HepG2 (cell line): Measurements from ENCODE around the gene DPEP3. TPM values are rescaled to one million over a fixed set of nuclear protein-coding genes. Genes with fewer than 3 reads are reported as not detected.

Experiments used
- ATAC-seq: fragments of 200-7000 bp; cut with Tn5 transposase; 3 replicates; pipeline ENCODE4 v1.9.1; 2020; ENCODE audit warnings: mild to moderate bottlenecking, moderate library complexity
- BruUV-seq: library from RNA; stranded (reverse); fragments of 400-500 nt; replicated peaks from 2 replicates; lab custom pipeline; 2021; lab: Mats Ljungman, UMichigan
- CTCF ChIA-PET: fragments of 300-600 bp; formaldehyde crosslinking; extraction: SDS; loops from one replicate; lab custom pipeline; 2021; ENCODE audit warnings: low total read pairs, inconsistent platforms, low intra/inter-chr PET ratio; lab: Yijun Ruan, JAX
- POLR2A ChIA-PET: fragments of 350-600 bp; sonication (Branson Sonifier 250); formaldehyde crosslinking; loops from one replicate; lab custom pipeline; 2020; ENCODE audit warnings: antibody characterized with exemption, inconsistent platforms; lab: Yijun Ruan, JAX
- DNase-seq: peaks from one replicate; pipeline ENCODE4 v3.0.0-alpha.2; 2015; ENCODE audit warnings: low spot score
- FAIRE-seq: peaks from 3 replicates; lab custom pipeline; 2011; peaks lifted over from hg19 to GRCh38; lab: Jason Lieb, UNC
- H2AFZ ChIP-seq: one replicate; pipeline ENCODE4 v1.6.1; 2011; ENCODE audit warnings: low read length, inconsistent platforms
- H3K27ac ChIP-seq: fragments of 300-600 bp; 3 replicates; pipeline ENCODE4 v1.8.0; 2011; ENCODE audit warnings: mixed run types, mild to moderate bottlenecking, mixed read lengths, low read length, inconsistent platforms; ENCODE audit not compliant: insufficient read depth; ENCODE audit errors: extremely low read length
- H3K27me3 ChIP-seq, 2 experiments: fragments of 200-600 bp in 1 of 2; 2 replicates in 1 of 2; 3 replicates in 1 of 2; pipeline versions ENCODE4 v1.6.0 to v1.8.0; 2011; ENCODE audit warnings: low read length in 2 of 2, mild to moderate bottlenecking in 2 of 2, moderate library complexity in 2 of 2, inconsistent platforms in 1 of 2; ENCODE audit not compliant: insufficient read depth in 2 of 2, control insufficient read depth in 1 of 2
- H3K36me3 ChIP-seq, 2 experiments: fragments of 200-600 bp in 1 of 2; replicated peaks in 1 of 2; 2 replicates in 1 of 2; 3 replicates in 1 of 2; pipeline versions ENCODE4 v1.5.1 to v1.8.0; 2011; ENCODE audit warnings: low read length in 2 of 2, inconsistent platforms in 1 of 2; ENCODE audit not compliant: insufficient read depth in 2 of 2, control insufficient read depth in 1 of 2
- H3K4me1 ChIP-seq: 2 replicates; pipeline ENCODE4 v1.5.1; 2012; ENCODE audit warnings: low read length, inconsistent platforms; ENCODE audit not compliant: insufficient read depth
- H3K4me2 ChIP-seq: 2 replicates; pipeline ENCODE4 v1.6.0; 2011; ENCODE audit warnings: low read depth, low read length, inconsistent platforms
- H3K4me3 ChIP-seq, 3 experiments: fragments of 200-600 bp in 1 of 3; sonication (generic), shearing (Covaris generic) in 1 of 3; replicated peaks in 1 of 3; 2 replicates each; pipeline ENCODE4 v1.5.1; 2011 to 2016; ENCODE audit warnings: low read length in 3 of 3, inconsistent platforms in 2 of 3, low read depth in 2 of 3, mild to moderate bottlenecking in 2 of 3, control low read depth in 1 of 3, mixed read lengths in 1 of 3; ENCODE audit not compliant: insufficient read depth in 1 of 3
- H3K79me2 ChIP-seq: one replicate; pipeline ENCODE4 v1.6.1; 2011; ENCODE audit warnings: low read length, inconsistent platforms; ENCODE audit not compliant: insufficient read depth
- H3K9ac ChIP-seq: 2 replicates; pipeline ENCODE4 v1.6.0; 2011; ENCODE audit warnings: mild to moderate bottlenecking, low read depth, low read length, inconsistent platforms; ENCODE audit not compliant: insufficient read depth
- H3K9me3 ChIP-seq: 2 replicates; pipeline ENCODE4 v1.5.1; 2012; ENCODE audit warnings: mild to moderate bottlenecking, low read length
- H4K20me1 ChIP-seq: 2 replicates; pipeline ENCODE4 v1.6.0; 2011; ENCODE audit warnings: inconsistent platforms, mild to moderate bottlenecking, low read length, moderate library complexity; ENCODE audit not compliant: insufficient read depth
- BCL6 ChIP-seq: IDR thresholded peaks from 2 replicates; pipeline ENCODE4 v1.6.1; 2016; ENCODE audit warnings: missing genetic modification reagents, missing compliant biosample characterization
- CENPT ChIP-seq: sonication (generic); formaldehyde crosslinking; IDR thresholded peaks from 2 replicates; pipeline ENCODE4 v1.8.0; 2022; ENCODE audit warnings: low read depth, mild to moderate bottlenecking, moderate library complexity, missing genetic modification reagents
- GFI1 ChIP-seq: sonication (generic); formaldehyde crosslinking; IDR thresholded peaks from 2 replicates; pipeline ENCODE4 v1.5.0; 2020; ENCODE audit warnings: missing genetic modification reagents, mild to moderate bottlenecking, borderline replicate concordance
- JDP2 ChIP-seq: sonication (generic); formaldehyde crosslinking; IDR thresholded peaks from 2 replicates; pipeline ENCODE4 v1.8.1; 2022; ENCODE audit warnings: missing genetic modification reagents, borderline replicate concordance
- JUND ChIP-seq: sonication (generic); formaldehyde crosslinking; IDR thresholded peaks from 2 replicates; pipeline ENCODE4 v1.8.0; 2022; ENCODE audit warnings: mild to moderate bottlenecking, missing genetic modification reagents
- MTA3 ChIP-seq: sonication (generic); formaldehyde crosslinking; IDR thresholded peaks from 2 replicates; pipeline ENCODE4 v1.4.0; 2020; ENCODE audit warnings: missing genetic modification reagents
- PAWR ChIP-seq: sonication (generic); formaldehyde crosslinking; IDR thresholded peaks from 2 replicates; pipeline ENCODE4 v1.4.0; 2020; ENCODE audit warnings: missing genetic modification reagents, mild to moderate bottlenecking, borderline replicate concordance
- SCMH1 ChIP-seq: sonication (generic); formaldehyde crosslinking; IDR thresholded peaks from 2 replicates; pipeline ENCODE4 v1.9.0; 2021; ENCODE audit warnings: missing genetic modification reagents, mild to moderate bottlenecking, borderline replicate concordance
- SETDB1 ChIP-seq: sonication (generic); formaldehyde crosslinking; IDR thresholded peaks from 2 replicates; pipeline ENCODE4 v1.5.1; 2020; ENCODE audit warnings: missing genetic modification reagents, mild to moderate bottlenecking, borderline replicate concordance
- TEAD2 ChIP-seq: sonication (generic); formaldehyde crosslinking; IDR thresholded peaks from 2 replicates; pipeline ENCODE4 v1.9.0; 2021; ENCODE audit warnings: missing genetic modification reagents
- ZNF326 ChIP-seq: sonication (generic); formaldehyde crosslinking; IDR thresholded peaks from 2 replicates; pipeline ENCODE4 v1.4.0; 2020; ENCODE audit warnings: missing genetic modification reagents, borderline replicate concordance
- ZSCAN12 ChIP-seq: sonication (generic); formaldehyde crosslinking; IDR thresholded peaks from 2 replicates; pipeline ENCODE4 v1.9.0; 2021; ENCODE audit warnings: mild to moderate bottlenecking, missing genetic modification reagents
- WGBS: methylation state at CpG from one replicate; pipeline ENCODE4 v1.1.6; 2017; ENCODE audit warnings: low lambda C conversion rate; 5-methylcytosine and 5-hydroxymethylcytosine counted together
- in situ Hi-C: cut with HindIII; loops from 2 replicates; pipeline ENCODE4 v1.10.0; 2017; ENCODE audit warnings: low pct_unique_long_range_greater_than_20kb; ENCODE audit not compliant: extremely low pct_ligation_motif_present
- intact Hi-C: fragments of 100-400 bp; cut with micrococcal nuclease; formaldehyde crosslinking; loops from one replicate; pipeline ENCODE4 v1.10.0; 2022; ENCODE audit not compliant: unreplicated experiment
- polyA plus RNA-seq, 8 experiments: library from polyadenylated mRNA; depleted of rRNA in 3 of 8; stranded (reverse) in 7 of 8; unstranded in 1 of 8; fragments of >200 nt; fragmentation: Illumina TruSeq in 4 of 8; extraction: Trizol in 4 of 8; gene quantifications; 2 replicates each; pipeline versions ENCODE4 v1.2.1 to v1.2.3, GENCODE V29; 2011 to 2016; ENCODE audit warnings: low read depth in 4 of 8, missing spikeins in 1 of 8, mixed read lengths in 1 of 8; ENCODE audit not compliant: insufficient read depth in 1 of 8
- total RNA-seq, 5 experiments: library from RNA; depleted of rRNA; stranded (reverse); fragments of >200 nt; fragmentation: Illumina TruSeq; extraction: Trizol; gene quantifications; 2 replicates each; pipeline ENCODE4 v1.2.3, GENCODE V29; 2016; ENCODE audit warnings: low read depth in 1 of 5

The DPEP3 gene
- total and polyA plus RNA-seq, 2 of the 13 experiments (the other 11 are each of a cell fraction or from before 2014, with no cell fraction given): not detected

DNA sequence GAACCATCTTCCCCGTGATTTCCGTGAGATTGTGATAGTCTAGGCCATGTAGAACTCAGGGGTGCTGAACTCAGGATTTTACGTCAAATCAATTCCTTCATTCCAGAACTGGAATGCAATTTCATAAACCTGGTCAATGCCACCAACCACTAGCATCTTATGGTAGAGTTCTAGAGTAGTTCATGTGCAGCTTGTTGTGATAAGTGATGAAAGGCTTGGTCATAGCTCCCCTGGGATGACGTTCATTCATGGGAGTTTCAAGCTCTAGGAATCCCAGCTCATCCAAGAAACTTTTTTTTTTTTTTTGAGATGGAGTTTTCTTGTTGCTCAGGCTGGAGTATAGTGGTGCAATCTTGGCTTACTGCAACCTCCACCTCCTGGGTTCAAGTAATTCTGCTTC is 22.7 kb upstream of the DPEP3 start:
- DNase-seq (no peak), ATAC-seq (no peak), FAIRE-seq (no peak)
- intact Hi-C loops (no loop called here), in situ Hi-C loops (no loop called here)
- WGBS: 35% methylated on average over 4 of the region's 4 CpGs
- ChIA-PET CTCF (no interaction called here), POLR2A (interaction anchor here (1.0 to 1.9 kb wide), 2 partner anchors 18 to 19 kb away, joined by 3 to 4 read pairs; no protein-coding TSS in a partner anchor)
- no peak overlapping the region for H3K4me3 ChIP-seq
- no peaks in the 10 kb centered on the region for H3K9me3 ChIP-seq
- no peak overlapping the region for H3K4me2 ChIP-seq
- no peaks in the 10 kb centered on the region for H3K79me2 ChIP-seq
- BruUV-seq: no TSS peak
- H3K9ac ChIP-seq: no peak overlapping the region
- H3K27ac ChIP-seq: no peak overlapping the region
- no peaks in the 10 kb centered on the region for H3K27me3 ChIP-seq
- H3K36me3 ChIP-seq: no peaks in the 10 kb centered on the region
- TF ChIP-seq SETDB1 (CRISPR knock-in tag) (no peak), BCL6 (no peak), ZSCAN12 (CRISPR knock-in tag) (no peak), CENPT (CRISPR knock-in tag) (no peak), TEAD2 (CRISPR knock-in tag) (no peak), ZNF326 (CRISPR knock-in tag) (no peak), PAWR (CRISPR knock-in tag) (no peak), JDP2 (no peak), SCMH1 (CRISPR knock-in tag) (no peak), JUND (CRISPR knock-in tag) (no peak), MTA3 (CRISPR knock-in tag) (no peak), GFI1 (no peak)
- no peak overlapping the region for H2AFZ ChIP-seq
- H3K4me1 ChIP-seq: peaks cover 51% of the 10 kb centered on the region
- H4K20me1 ChIP-seq: no peaks in the 10 kb centered on the region
